T-helper 2 cell (primary cell): ENCODE data around the gene HNRNPL.
A peak's percentile ranks its signal among the peaks of the same experiment; 100 is the strongest.
"Not testable (repeated sequence)": the region's sequence is repeated elsewhere in the genome, so short reads cannot be mapped to it uniquely, and the experiment has no call there.

Source experiments
- DNase-seq, 5 experiments: peaks; one replicate each; pipeline versions ENCODE4 v3.0.0 to v3.0.0-alpha.2; 2012 to 2022
- total RNA-seq, 2 donors: gene quantifications; one replicate each; lab custom pipeline; 2026; lab: John Stamatoyannopoulos, UW

The HNRNPL gene
- 305 to 357 reads per million in 2 donors for total RNA-seq

GRCh38 chr19:38849860-38850435, at the start of gene HNRNPL:
HNRNPL (minus strand) TSS chr19:38849986; CDS start chr19:38849966, 20 bp downstream.
- DNase-seq, result peak in 4 of 5 experiments; percentile 97 to 100 (median 99)

- no peak for DNase-seq
Measured at GRCh38 chr19:38898788-38899446, 49.1 kb upstream of the HNRNPL start.

GRCh38 chr19:38894968-38895367, 45.2 kb upstream of the HNRNPL start:
- no peak for DNase-seq

GRCh38 chr19:38893341-38893771, 43.6 kb upstream of the HNRNPL start:
- DNase-seq, result no peak

- DNase-seq, result no peak
Measured at GRCh38 chr19:38892841-38893240, 43.1 kb upstream of the HNRNPL start.

GRCh38 chr19:38891771-38892170, 42.0 kb upstream of the HNRNPL start:
- DNase-seq, result no peak

- DNase-seq, result no peak
Measured at GRCh38 chr19:38890686-38891085, 40.9 kb upstream of the HNRNPL start.

- no peak for DNase-seq
Measured at GRCh38 chr19:38889803-38890202, 40.0 kb upstream of the HNRNPL start.

- no peak for DNase-seq
Measured at GRCh38 chr19:38888876-38889275, 39.1 kb upstream of the HNRNPL start.

- not testable (repeated sequence) for DNase-seq
Measured at GRCh38 chr19:38884691-38885090, 34.9 kb upstream of the HNRNPL start.

GRCh38 chr19:38883286-38883685, 33.5 kb upstream of the HNRNPL start:
- DNase-seq, result no peak

GRCh38 chr19:38880882-38881609, 31.3 kb upstream of the HNRNPL start:
- no peak for DNase-seq

- DNase-seq, result no peak
Measured at GRCh38 chr19:38880076-38880881, 30.5 kb upstream of the HNRNPL start.

- no peak for DNase-seq
Measured at GRCh38 chr19:38879400-38879751, 29.6 kb upstream of the HNRNPL start.

- peak in 1 of 5 experiments; percentile 24 for DNase-seq
Measured at GRCh38 chr19:38878575-38879399, 29.0 kb upstream of the HNRNPL start.

- DNase-seq, result peak; percentile 23 to 90 (median 59)
Measured at GRCh38 chr19:38877781-38878574, 28.2 kb upstream of the HNRNPL start, which contains the start of gene RINL. RINL (minus strand) TSS chr19:38878275; CDS start chr19:38876742, 1,533 bp downstream.

- DNase-seq, result peak in 1 of 5 experiments; percentile 29
Measured at GRCh38 chr19:38875656-38876395, 26.0 kb upstream of the HNRNPL start.

- not testable (repeated sequence) for DNase-seq
Measured at GRCh38 chr19:38873400-38873799, 23.6 kb upstream of the HNRNPL start.

GRCh38 chr19:38870612-38871011, 20.8 kb upstream of the HNRNPL start:
- no peak for DNase-seq
